Ishikawa (cell line): Measurements from ENCODE around the gene SLC22A14.

Source experiments
- EP300 ChIP-seq: IDR thresholded peaks from 2 replicates; pipeline ENCODE4 v1.6.1; 2012; ENCODE audit warnings: borderline replicate concordance
- MAX ChIP-seq: IDR thresholded peaks from 2 replicates; pipeline ENCODE4 v1.6.1; 2012
- RAD21 ChIP-seq: IDR thresholded peaks from 2 replicates; pipeline ENCODE4 v1.6.1; 2012; ENCODE audit warnings: low read depth
- TAF1 ChIP-seq: IDR thresholded peaks from 2 replicates; pipeline ENCODE4 v1.6.1; 2012; ENCODE audit warnings: low read depth, mild to moderate bottlenecking
- YY1 ChIP-seq: IDR thresholded peaks from 2 replicates; pipeline ENCODE4 v1.6.1; 2012; ENCODE audit warnings: low read depth
- ZBTB7A ChIP-seq: IDR thresholded peaks from 2 replicates; pipeline ENCODE4 v1.6.1; 2012; ENCODE audit warnings: low read depth
- TF ChIP-seq, protein P1 (sequence below): IDR thresholded peaks from 2 replicates; pipeline ENCODE4 v1.6.1; 2012; ENCODE audit warnings: low read depth, mild to moderate bottlenecking

- TF ChIP-seq MAX, result no peak
- TF ChIP-seq EP300, result no peak
- TF ChIP-seq, protein P1, sequence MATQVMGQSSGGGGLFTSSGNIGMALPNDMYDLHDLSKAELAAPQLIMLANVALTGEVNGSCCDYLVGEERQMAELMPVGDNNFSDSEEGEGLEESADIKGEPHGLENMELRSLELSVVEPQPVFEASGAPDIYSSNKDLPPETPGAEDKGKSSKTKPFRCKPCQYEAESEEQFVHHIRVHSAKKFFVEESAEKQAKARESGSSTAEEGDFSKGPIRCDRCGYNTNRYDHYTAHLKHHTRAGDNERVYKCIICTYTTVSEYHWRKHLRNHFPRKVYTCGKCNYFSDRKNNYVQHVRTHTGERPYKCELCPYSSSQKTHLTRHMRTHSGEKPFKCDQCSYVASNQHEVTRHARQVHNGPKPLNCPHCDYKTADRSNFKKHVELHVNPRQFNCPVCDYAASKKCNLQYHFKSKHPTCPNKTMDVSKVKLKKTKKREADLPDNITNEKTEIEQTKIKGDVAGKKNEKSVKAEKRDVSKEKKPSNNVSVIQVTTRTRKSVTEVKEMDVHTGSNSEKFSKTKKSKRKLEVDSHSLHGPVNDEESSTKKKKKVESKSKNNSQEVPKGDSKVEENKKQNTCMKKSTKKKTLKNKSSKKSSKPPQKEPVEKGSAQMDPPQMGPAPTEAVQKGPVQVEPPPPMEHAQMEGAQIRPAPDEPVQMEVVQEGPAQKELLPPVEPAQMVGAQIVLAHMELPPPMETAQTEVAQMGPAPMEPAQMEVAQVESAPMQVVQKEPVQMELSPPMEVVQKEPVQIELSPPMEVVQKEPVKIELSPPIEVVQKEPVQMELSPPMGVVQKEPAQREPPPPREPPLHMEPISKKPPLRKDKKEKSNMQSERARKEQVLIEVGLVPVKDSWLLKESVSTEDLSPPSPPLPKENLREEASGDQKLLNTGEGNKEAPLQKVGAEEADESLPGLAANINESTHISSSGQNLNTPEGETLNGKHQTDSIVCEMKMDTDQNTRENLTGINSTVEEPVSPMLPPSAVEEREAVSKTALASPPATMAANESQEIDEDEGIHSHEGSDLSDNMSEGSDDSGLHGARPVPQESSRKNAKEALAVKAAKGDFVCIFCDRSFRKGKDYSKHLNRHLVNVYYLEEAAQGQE, result no peak
- no peak for TF ChIP-seq ZBTB7A
- no peak for TF ChIP-seq RAD21
- no peak for TF ChIP-seq TAF1
- no peak for TF ChIP-seq YY1
Measured at GRCh38 chr3:38275658-38276057, 6.4 kb upstream of the SLC22A14 start.
